ENCODE data around the gene DAPK3. TPM values are rescaled to one million over a fixed set of nuclear protein-coding genes. Genes with fewer than 3 reads are reported as not detected.

The DAPK3 gene
- polyA plus RNA-seq, 3 donors: 13.7 to 32.1 (median 21.8) TPM

GRCh38 chr19:3978145-3978544, 7.2 kb upstream of the DAPK3 start:
- DNase-seq: no peak
- H3K79me2 ChIP-seq (ENCODE audit: insufficient read depth, low read length): peaks cover 54% of the 10 kb centered on the region
- peaks cover 79 to 82% of the 10 kb centered on the region in 2 donors for H3K36me3 ChIP-seq (replicated peaks in 1 of 2; ENCODE audit: control insufficient read depth in 1 of 2, insufficient read depth in 2 of 2, low read length in 2 of 2)
- H2AFZ ChIP-seq (ENCODE audit: insufficient read depth, low read depth, low read length, poor library complexity, severe bottlenecking): no peak overlapping the region
- H3K27ac ChIP-seq (ENCODE audit: low read depth in 1 of 2, low read length in 2 of 2): no peak overlapping the region
- H4K20me1 ChIP-seq (ENCODE audit: insufficient read depth, low read length): peaks cover 82% of the 10 kb centered on the region
- Mint-ChIP-seq H3K27me3 (ENCODE audit: low read depth in 3 of 3) (no peaks in the 10 kb centered on the region), H3K36me3 (peaks cover 68 to 81% of the 10 kb centered on the region in 2 donors), H3K27ac (peak overlapping the region in 1 of 7 donors; percentile 7), H3K4me3 (no peak overlapping the region), H3K9me3 (no peaks in the 10 kb centered on the region), H3K4me1 (no peaks in the 10 kb centered on the region)
- WGBS (ENCODE audit: insufficient coverage): 100% methylated on average over 15 of the region's 19 CpGs
- intact Hi-C loops (cut with micrococcal nuclease): no loop called here
- peaks cover 0 to under 1% of the 10 kb centered on the region in 2 donors for H3K4me1 ChIP-seq (ENCODE audit: control insufficient read depth in 1 of 2, insufficient read depth in 2 of 2, low read length in 2 of 2)
- H3K9ac ChIP-seq (ENCODE audit: insufficient read depth, low read length, poor library complexity, severe bottlenecking): no peak overlapping the region
- H3K9me3 ChIP-seq (replicated peaks in 1 of 2; ENCODE audit: control insufficient read depth in 1 of 2, insufficient read depth in 1 of 2, low read length in 2 of 2): no peaks in the 10 kb centered on the region
- no peak overlapping the region for H3K4me3 ChIP-seq (replicated peaks in 1 of 3; ENCODE audit: low read depth in 2 of 3, low read length in 3 of 3)
- H3K4me2 ChIP-seq (replicated peaks; ENCODE audit: extremely low read depth, low read length, poor library complexity, severe bottlenecking): no peak overlapping the region
- no peaks in the 10 kb centered on the region for H3K27me3 ChIP-seq (ENCODE audit: control insufficient read depth in 2 of 2, insufficient read depth in 2 of 2, low read length in 2 of 2)
- TF ChIP-seq CTCF (IDR thresholded peaks at IDR 0.05): no peak

GRCh38 chr19:3977242-3978143, 6.6 kb upstream of the DAPK3 start:
- H3K27ac ChIP-seq (ENCODE audit: low read depth in 1 of 2, low read length in 2 of 2): no peak overlapping the region
- TF ChIP-seq CTCF (IDR thresholded peaks at IDR 0.05): no peak
- H3K27me3 Mint-ChIP-seq (ENCODE audit: low read depth in 3 of 3): no peaks in the 10 kb centered on the region
- no peak overlapping the region for H3K4me3 ChIP-seq (replicated peaks in 1 of 3; ENCODE audit: low read depth in 2 of 3, low read length in 3 of 3)
- H3K4me3 Mint-ChIP-seq: no peak overlapping the region
- peaks cover 47% of the 10 kb centered on the region for H3K79me2 ChIP-seq (ENCODE audit: insufficient read depth, low read length)
- H3K4me1 Mint-ChIP-seq: no peaks in the 10 kb centered on the region
- H3K36me3 Mint-ChIP-seq: peaks cover 62 to 74% of the 10 kb centered on the region in 2 donors
- no peaks in the 10 kb centered on the region for H3K4me1 ChIP-seq (ENCODE audit: control insufficient read depth in 1 of 2, insufficient read depth in 2 of 2, low read length in 2 of 2)
- H3K36me3 ChIP-seq (replicated peaks in 1 of 2; ENCODE audit: control insufficient read depth in 1 of 2, insufficient read depth in 2 of 2, low read length in 2 of 2): peaks cover 73 to 75% of the 10 kb centered on the region in 2 donors
- H3K9me3 ChIP-seq (replicated peaks in 1 of 2; ENCODE audit: control insufficient read depth in 1 of 2, insufficient read depth in 1 of 2, low read length in 2 of 2): no peaks in the 10 kb centered on the region
- no peak overlapping the region for H2AFZ ChIP-seq (ENCODE audit: insufficient read depth, low read depth, low read length, poor library complexity, severe bottlenecking)
- intact Hi-C loops (cut with micrococcal nuclease): no loop called here
- DNase-seq: no peak
- WGBS (ENCODE audit: insufficient coverage): 96% methylated on average over 46 of the region's 59 CpGs
- no peaks in the 10 kb centered on the region for H3K9me3 Mint-ChIP-seq
- H3K27ac Mint-ChIP-seq: no peak overlapping the region
- no peak overlapping the region for H3K9ac ChIP-seq (ENCODE audit: insufficient read depth, low read length, poor library complexity, severe bottlenecking)
- no peak overlapping the region for H3K4me2 ChIP-seq (replicated peaks; ENCODE audit: extremely low read depth, low read length, poor library complexity, severe bottlenecking)
- H3K27me3 ChIP-seq (ENCODE audit: control insufficient read depth in 2 of 2, insufficient read depth in 2 of 2, low read length in 2 of 2): no peaks in the 10 kb centered on the region
- peaks cover 75% of the 10 kb centered on the region for H4K20me1 ChIP-seq (ENCODE audit: insufficient read depth, low read length)
